Psoas muscle (tissue), 8 donors: Measurements from ENCODE around the gene FAR1. TPM values are rescaled to one million over a fixed set of nuclear protein-coding genes. Genes with fewer than 3 reads are reported as not detected.

Source experiments
- ATAC-seq, 4 donors: fragments of 200-7000 bp; cut with Tn5 transposase; one replicate each; pipeline ENCODE4 v1.9.1; 2020; ENCODE audit warnings: moderate library complexity in 3 of 4, mild to moderate bottlenecking in 2 of 4
- DNase-seq, 2 donors: peaks; one replicate each; pipeline ENCODE4 v3.0.0-alpha.2; 2020
- H3K27ac ChIP-seq: fragments of 200-600 bp; one replicate; pipeline ENCODE4 v1.8.0; 2022
- H3K27me3 ChIP-seq, 3 donors: fragments of 200-600 bp in 1 of 3; one replicate each; pipeline versions ENCODE4 v1.6.1 to v1.8.0; 2013 to 2022; ENCODE audit warnings: low read length in 2 of 3, mild to moderate bottlenecking in 2 of 3, moderate library complexity in 1 of 3; ENCODE audit not compliant: insufficient read depth in 3 of 3
- H3K36me3 ChIP-seq, 2 donors: fragments of 200-600 bp in 1 of 2; one replicate each; pipeline versions ENCODE4 v1.6.1 to v1.8.0; 2013 to 2022; ENCODE audit warnings: low read depth in 1 of 2, mild to moderate bottlenecking in 1 of 2, moderate library complexity in 1 of 2; ENCODE audit not compliant: insufficient read depth in 1 of 2
- H3K4me1 ChIP-seq: fragments of 200-600 bp; one replicate; pipeline ENCODE4 v1.8.0; 2022
- H3K4me3 ChIP-seq: fragments of 200-600 bp; one replicate; pipeline ENCODE4 v1.8.0; 2022; ENCODE audit warnings: mild to moderate bottlenecking
- H3K9me3 ChIP-seq: fragments of 200-600 bp; one replicate; pipeline ENCODE4 v1.8.0; 2022
- WGBS, 3 donors: extraction: QIAGEN DNeasy Blood & Tissue Kit; methylation state at CpG; one replicate each; pipeline versions ENCODE4 v1.1.6 to v1.1.7; 2013; 5-methylcytosine and 5-hydroxymethylcytosine counted together
- intact Hi-C, 2 donors: fragments of 100-400 bp; cut with DNase I; formaldehyde crosslinking; loops; one replicate each; pipeline versions ENCODE4 v1.11.0 to v1.14.2; 2022
- polyA plus RNA-seq, 3 donors: library from polyadenylated mRNA; stranded (reverse); fragments of 200-250 nt; gene quantifications; one replicate each; pipeline ENCODE4 v1.2.3, GENCODE V29; 2013
- total RNA-seq, 4 donors: library from RNA; stranded (reverse); fragmentation: NEBNext Ultra II Directional in 2 of 4; extraction: Animal tissue kit (Norgen Biotek cat#: 25700) in 2 of 4; gene quantifications; one replicate each; pipeline versions ENCODE4 v1.2.1 to v1.2.4, GENCODE V29; 2021 to 2023
- TF ChIP-seq, protein P1 (sequence below): fragments of 200-600 bp; IDR thresholded peaks from one replicate; pipeline ENCODE4 v1.8.0; 2022; ENCODE audit warnings: antibody characterized with exemption
- donor health status: healthy with polysubstance abuse.
- donor health status: DM: no; HTN: no; CAD: no; lungs with moderate emphysema.
- donor health status: Bipolar disorder and iron deficiency.
- donor health status: healthy.
- donor health status: DM: yes; HTN: yes; CAD: no.
- donor health status: DM: no; HTN: no; CAD: no.
- donor health status: DM: no; HTN: no; CAD: no.
- donor health status: DM: yes; HTN: yes; CAD: no.

The FAR1 gene
- total and polyA plus RNA-seq, 7 donors, result 10.2 to 35.4 (median 23.8) TPM

DNA sequence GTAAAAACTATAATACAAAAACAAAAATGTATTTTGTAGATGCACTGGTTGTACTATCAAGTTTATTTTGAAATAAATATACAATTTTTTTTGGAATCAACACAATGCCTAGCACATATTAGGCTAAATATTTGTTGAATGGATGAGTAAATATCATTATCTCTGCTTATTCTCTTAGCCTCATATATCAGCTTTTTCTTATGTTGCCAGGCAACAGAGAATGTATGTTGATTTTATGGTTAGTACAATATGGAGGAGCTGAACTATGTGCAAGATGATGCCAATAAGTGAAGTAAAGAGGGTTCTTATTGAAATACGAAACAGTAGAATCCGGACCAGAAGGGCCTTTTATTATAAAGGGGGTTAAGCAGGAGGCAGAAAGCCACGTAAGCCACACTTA, 94.9 kb downstream of the FAR1 start:
- 83 to 91% (median 87%) methylated on average over 3 of the region's 3 CpGs for WGBS, 3 donors
- intact Hi-C loops, result no loop called here
- Histone ChIP-seq H3K27ac (no peak overlapping the region), H3K9me3 (no peaks in the 10 kb centered on the region), H3K4me1 (no peaks in the 10 kb centered on the region), H3K27me3 (no peaks in the 10 kb centered on the region), H3K36me3 (no peaks in the 10 kb centered on the region), H3K4me3 (no peak overlapping the region)
- ATAC-seq, result no peak
- TF ChIP-seq, protein P1, sequence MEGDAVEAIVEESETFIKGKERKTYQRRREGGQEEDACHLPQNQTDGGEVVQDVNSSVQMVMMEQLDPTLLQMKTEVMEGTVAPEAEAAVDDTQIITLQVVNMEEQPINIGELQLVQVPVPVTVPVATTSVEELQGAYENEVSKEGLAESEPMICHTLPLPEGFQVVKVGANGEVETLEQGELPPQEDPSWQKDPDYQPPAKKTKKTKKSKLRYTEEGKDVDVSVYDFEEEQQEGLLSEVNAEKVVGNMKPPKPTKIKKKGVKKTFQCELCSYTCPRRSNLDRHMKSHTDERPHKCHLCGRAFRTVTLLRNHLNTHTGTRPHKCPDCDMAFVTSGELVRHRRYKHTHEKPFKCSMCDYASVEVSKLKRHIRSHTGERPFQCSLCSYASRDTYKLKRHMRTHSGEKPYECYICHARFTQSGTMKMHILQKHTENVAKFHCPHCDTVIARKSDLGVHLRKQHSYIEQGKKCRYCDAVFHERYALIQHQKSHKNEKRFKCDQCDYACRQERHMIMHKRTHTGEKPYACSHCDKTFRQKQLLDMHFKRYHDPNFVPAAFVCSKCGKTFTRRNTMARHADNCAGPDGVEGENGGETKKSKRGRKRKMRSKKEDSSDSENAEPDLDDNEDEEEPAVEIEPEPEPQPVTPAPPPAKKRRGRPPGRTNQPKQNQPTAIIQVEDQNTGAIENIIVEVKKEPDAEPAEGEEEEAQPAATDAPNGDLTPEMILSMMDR, result no peak
- DNase-seq, result no peak

GRCh38 chr11:13765886-13766285, 97.4 kb downstream of the FAR1 start:
- DNase-seq, result no peak
- Histone ChIP-seq H3K36me3 (no peaks in the 10 kb centered on the region), H3K9me3 (no peaks in the 10 kb centered on the region), H3K27me3 (no peaks in the 10 kb centered on the region), H3K27ac (no peak overlapping the region), H3K4me1 (no peaks in the 10 kb centered on the region), H3K4me3 (no peak overlapping the region)
- WGBS, 3 donors, result 72 to 91% (median 80%) methylated on average over 3 of the region's 3 CpGs
- ATAC-seq, result no peak
- intact Hi-C loops, result no loop called here
- TF ChIP-seq, protein P1, result no peak

DNA sequence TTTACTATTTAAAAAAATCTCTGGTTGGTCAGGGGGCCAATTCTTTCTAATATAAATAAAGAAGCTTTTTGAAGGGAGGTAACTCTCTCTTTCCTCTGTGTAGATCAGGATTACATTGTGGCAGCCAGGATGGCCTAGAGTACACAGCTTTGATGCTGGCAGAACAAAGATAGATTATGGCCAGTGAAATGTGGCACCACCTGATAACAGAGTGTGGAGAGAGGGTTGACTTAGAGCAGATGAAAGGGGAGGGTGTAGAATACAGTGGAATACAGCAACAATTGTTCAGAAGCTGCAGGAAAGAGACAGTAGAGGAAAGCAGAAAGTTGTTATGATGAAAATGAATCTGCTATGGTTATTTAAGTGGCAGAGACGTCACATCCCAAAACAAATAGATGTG, 99.0 kb downstream of the FAR1 start:
- intact Hi-C loops, result no loop called here
- Histone ChIP-seq H3K27ac (no peak overlapping the region), H3K36me3 (no peaks in the 10 kb centered on the region), H3K9me3 (no peaks in the 10 kb centered on the region), H3K27me3 (no peaks in the 10 kb centered on the region), H3K4me3 (no peak overlapping the region), H3K4me1 (no peaks in the 10 kb centered on the region)
- DNase-seq (no peak), ATAC-seq (no peak)
- TF ChIP-seq, protein P1, result no peak
- WGBS, 3 donors, result 57 to 89% (median 61%) methylated on average over 1 of the region's 1 CpG

DNA sequence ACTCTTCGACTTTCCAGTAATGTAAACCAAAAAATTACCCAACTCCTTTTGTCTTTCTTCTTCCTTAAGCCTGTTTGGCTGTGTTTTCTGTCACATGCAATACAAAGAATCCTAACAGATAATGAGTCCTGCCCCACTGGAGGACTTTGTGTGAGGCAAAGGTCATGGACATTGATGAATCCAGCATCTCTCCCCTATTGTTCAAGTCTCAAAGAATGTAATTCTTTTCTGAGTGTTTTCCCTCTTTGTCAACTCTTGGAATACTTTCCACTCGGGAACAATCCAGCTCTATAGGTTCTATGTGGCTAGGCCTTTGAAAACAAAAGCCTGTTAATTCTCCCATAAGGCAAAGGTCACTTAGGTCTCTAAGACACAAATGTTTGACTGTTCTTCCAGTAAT, 100.7 kb downstream of the FAR1 start:
- no peaks in the 10 kb centered on the region for H3K27me3 ChIP-seq
- intact Hi-C loops, result no loop called here
- no peak overlapping the region for H3K27ac ChIP-seq
- H3K9me3 ChIP-seq, result no peaks in the 10 kb centered on the region
- H3K4me1 ChIP-seq, result no peaks in the 10 kb centered on the region
- H3K36me3 ChIP-seq, result no peaks in the 10 kb centered on the region
- ATAC-seq (no peak), DNase-seq (no peak)
- TF ChIP-seq, protein P1, result no peak
- no peak overlapping the region for H3K4me3 ChIP-seq
- 73 to 75% (median 74%) methylated on average over 2 of the region's 2 CpGs for WGBS, 3 donors

GRCh38 chr11:13771151-13771550, 102.7 kb downstream of the FAR1 start:
- intact Hi-C loops, result loop anchor here in 1 of 2 donors (5.0 kb wide), 1 partner anchor 476 kb away; no protein-coding TSS in a partner anchor
- ATAC-seq, result no peak
- no peak for DNase-seq

More at GRCh38 chr11:13771151-13771550, 102.7 kb downstream of the FAR1 start:
- no peaks in the 10 kb centered on the region for H3K9me3 ChIP-seq
- no peaks in the 10 kb centered on the region for H3K36me3 ChIP-seq
- no peak overlapping the region for H3K27ac ChIP-seq
- no peaks in the 10 kb centered on the region for H3K4me1 ChIP-seq
- no peaks in the 10 kb centered on the region for H3K27me3 ChIP-seq
- 90 to 92% (median 91%) methylated on average over 3 of the region's 3 CpGs for WGBS, 3 donors
- TF ChIP-seq, protein P1, result no peak
- no peak overlapping the region for H3K4me3 ChIP-seq
